HG03520 (cell line): Measurements from ENCODE around the gene PLP2.
"Not testable (repeated sequence)": the region's sequence is repeated elsewhere in the genome, so short reads cannot be mapped to it uniquely, and the experiment has no call there.

Source experiments
- ATAC-seq: cut with Tn5 transposase; IDR thresholded peaks from one replicate; pipeline ENCODE4 v1.9.1; 2021; ENCODE audit warnings: mild to moderate bottlenecking, moderate library complexity; ENCODE audit not compliant: unreplicated experiment

Gene PLP2

GRCh38 chrX:49171752-49172279, at the start of gene PLP2:
Gene PLP2, plus strand, starts transcription at chrX:49171898. Its CDS starts 103 bp downstream, at chrX:49172001.
- ATAC-seq: peak; percentile 38

- ATAC-seq: no peak
Measured at GRCh38 chrX:49122499-49122898, 49.2 kb upstream of the PLP2 start.

GRCh38 chrX:49127742-49128258, 43.9 kb upstream of the PLP2 start:
- ATAC-seq: not testable (repeated sequence)

GRCh38 chrX:49129427-49129826, 42.3 kb upstream of the PLP2 start:
- no peak for ATAC-seq

GRCh38 chrX:49132275-49132674, 39.4 kb upstream of the PLP2 start:
- not testable (repeated sequence) for ATAC-seq

- ATAC-seq: no peak
Measured at GRCh38 chrX:49133759-49134158, 37.9 kb upstream of the PLP2 start.

GRCh38 chrX:49137492-49137891, 34.2 kb upstream of the PLP2 start:
- ATAC-seq: no peak

GRCh38 chrX:49139713-49140112, 32.0 kb upstream of the PLP2 start:
- ATAC-seq: no peak

- not testable (repeated sequence) for ATAC-seq
Measured at GRCh38 chrX:49142264-49142663, 29.4 kb upstream of the PLP2 start.

GRCh38 chrX:49143154-49143553, 28.5 kb upstream of the PLP2 start:
- not testable (repeated sequence) for ATAC-seq

GRCh38 chrX:49147282-49147681, 24.4 kb upstream of the PLP2 start:
- ATAC-seq: no peak

GRCh38 chrX:49147936-49148335, 23.8 kb upstream of the PLP2 start:
- no peak for ATAC-seq

- not testable (repeated sequence) for ATAC-seq
Measured at GRCh38 chrX:49148390-49149100, 23.2 kb upstream of the PLP2 start.

- not testable (repeated sequence) for ATAC-seq
Measured at GRCh38 chrX:49149291-49149690, 22.4 kb upstream of the PLP2 start.

- no peak for ATAC-seq
Measured at GRCh38 chrX:49153467-49153866, 18.2 kb upstream of the PLP2 start.

GRCh38 chrX:49155243-49155899, 16.3 kb upstream of the PLP2 start:
- ATAC-seq: no peak

GRCh38 chrX:49155900-49156837, 15.5 kb upstream of the PLP2 start:
- peak; percentile 82 for ATAC-seq

- ATAC-seq: no peak
Measured at GRCh38 chrX:49157194-49157593, 14.5 kb upstream of the PLP2 start.

- ATAC-seq: no peak
Measured at GRCh38 chrX:49160908-49161307, 10.8 kb upstream of the PLP2 start.

GRCh38 chrX:49161632-49162031, 10.1 kb upstream of the PLP2 start:
- no peak for ATAC-seq

- no peak for ATAC-seq
Measured at GRCh38 chrX:49162620-49163019, 9.1 kb upstream of the PLP2 start, which contains the start of gene MAGIX. Gene MAGIX, plus strand, starts transcription at chrX:49162758. Its CDS starts 132 bp downstream, at chrX:49162890.
